Heart left ventricle (tissue), 16 donors: ENCODE results near the gene TRHDE. TPM values are rescaled to one million over a fixed set of nuclear protein-coding genes. Genes with fewer than 3 reads are reported as not detected.

Experiments used
- ATAC-seq, 4 donors: fragments of 200-7000 bp; cut with Tn5 transposase; one replicate each; pipeline ENCODE4 v1.9.1; 2020 to 2022; ENCODE audit warnings: moderate library complexity in 4 of 4, mild to moderate bottlenecking in 3 of 4, moderate number of reproducible peaks in 1 of 4
- DNase-seq, 5 donors: peaks; one replicate each; pipeline ENCODE4 v3.0.0-alpha.2; 2020
- H3K27ac ChIP-seq, 12 donors: fragments of 200-600 bp; sonication (generic) in 4 of 12; one replicate each; pipeline versions ENCODE4 v1.5.0 to v1.8.0; 2016 to 2022; ENCODE audit warnings: mild to moderate bottlenecking in 2 of 12
- H3K27me3 ChIP-seq, 9 donors: fragments of 200-600 bp; sonication (generic) in 2 of 9; one replicate each; pipeline versions ENCODE4 v1.5.1 to v1.8.0; 2016 to 2022; ENCODE audit warnings: mild to moderate bottlenecking in 3 of 9
- H3K36me3 ChIP-seq, 9 donors: fragments of 200-600 bp; sonication (generic) in 2 of 9; one replicate each; pipeline versions ENCODE4 v1.5.0 to v1.8.0; 2018 to 2022; ENCODE audit warnings: mild to moderate bottlenecking in 2 of 9
- H3K4me1 ChIP-seq, 12 donors: fragments of 200-600 bp; sonication (generic) in 4 of 12; one replicate each; pipeline versions ENCODE4 v1.5.0 to v1.8.0; 2016 to 2022; ENCODE audit warnings: mild to moderate bottlenecking in 3 of 12
- H3K4me3 ChIP-seq, 12 donors: fragments of 200-600 bp; sonication (generic) in 4 of 12; one replicate each; pipeline versions ENCODE4 v1.5.0 to v1.8.0; 2017 to 2022; ENCODE audit warnings: mild to moderate bottlenecking in 9 of 12, moderate library complexity in 4 of 12
- H3K9me3 ChIP-seq, 12 donors: fragments of 200-600 bp; sonication (generic) in 4 of 12; one replicate each; pipeline versions ENCODE4 v1.5.0 to v1.8.0; 2016 to 2022; ENCODE audit warnings: mild to moderate bottlenecking in 1 of 12
- CTCF ChIP-seq, 12 donors: fragments of 200-600 bp; sonication (generic) in 4 of 12; IDR thresholded peaks; one replicate each; pipeline versions ENCODE4 v1.5.0 to v1.8.0; 2018 to 2022; ENCODE audit warnings: antibody characterized with exemption in 12 of 12, mild to moderate bottlenecking in 5 of 12
- POLR2A ChIP-seq, 2 donors: fragments of 450-650 bp; IDR thresholded peaks; one replicate each; pipeline ENCODE4 v1.6.1; 2017; ENCODE audit warnings: antibody characterized with exemption in 2 of 2, mild to moderate bottlenecking in 2 of 2, moderate library complexity in 2 of 2
- WGBS, 4 donors: extraction: QIAGEN DNeasy Blood & Tissue Kit in 2 of 4; methylation state at CpG; one replicate each; pipeline versions ENCODE4 v1.1.5 to v1.1.7; 2013 to 2018; 5-methylcytosine and 5-hydroxymethylcytosine counted together
- intact Hi-C, 10 donors: fragments of 100-400 bp; cut with DNase I; formaldehyde crosslinking; loops; one replicate each; pipeline versions ENCODE4 v1.11.1 to v1.14.2; 2022
- polyA plus RNA-seq, 2 donors: library from polyadenylated mRNA; stranded (reverse); fragments of 200-250 nt; gene quantifications; one replicate each; pipeline ENCODE4 v1.2.3, GENCODE V29; 2013
- total RNA-seq, 9 donors: library from RNA; depleted of rRNA in 2 of 9; stranded (reverse); fragments of >200 nt in 2 of 9; fragmentation: NEBNext Ultra II Directional in 3 of 9; extraction: Animal tissue kit (Norgen Biotek cat#: 25700) in 3 of 9; gene quantifications; one replicate each; pipeline versions ENCODE4 v1.1.0 to v1.2.4, GENCODE V29; 2016 to 2023
- donor health status: ischemic (EF 13 %, LVEDD 7.1; RV severe dilation, severe dysfunction).
- donor health status: healthy with polysubstance abuse.
- donor health status: DM: no; HTN: yes; CAD: no.
- donor health status: DM: no; HTN: no; CAD: no.
- donor health status: ischemic (EF 25% LVEDD 6.9; RV normal size, moderate dysfunction).
- donor health status: ischemic (EF 25% LVEDD 5.7; RV mildly dilated, moderate dysfunction).
- donor health status: healthy.
- donor health status: DM: yes; HTN: yes; CAD: no.
- donor health status: ischemic (EF 35%, LVEDD 5.7; RV mildly dilated, moderate dysfunction).
- donor health status: nonischemic (EF 11% LVEDD 7.7; RV severe dilation, severe dysfunction).
- donor health status: DM: yes; HTN: yes; CAD: no.
- donor health status: PGD.
- donor health status: ischemic (EF 29% LVEDD 5.4; RV normal size, mild dysfunction).
- donor health status: nonischemic (EF 23%, LVEDD 6.1; RV moderate dilation, normal function).

TRHDE gene
- total and polyA plus RNA-seq, 11 donors: 0.01 to 3.1 (median 0.28) TPM; not detected in 1

GRCh38 chr12:72230589-72230988 lies 41.6 kb upstream of the TRHDE start:
- no peak for DNase-seq
- Histone ChIP-seq H3K9me3 (no peaks in the 10 kb centered on the region), H3K36me3 (no peaks in the 10 kb centered on the region), H3K27ac (no peak overlapping the region), H3K4me3 (no peak overlapping the region), H3K4me1 (no peaks in the 10 kb centered on the region), H3K27me3 (no peaks in the 10 kb centered on the region)
- no peak for TF ChIP-seq CTCF (IDR thresholded peaks at IDR 0.05)
- no peak for TF ChIP-seq POLR2A (IDR thresholded peaks at IDR 0.05)
- no peak for ATAC-seq
- WGBS, 4 donors: 32 to 48% (median 37%) methylated on average over 4 of the region's 4 CpGs
- intact Hi-C loops: no loop called here

GRCh38 chr12:72234886-72235285 lies 37.3 kb upstream of the TRHDE start:
- TF ChIP-seq POLR2A (IDR thresholded peaks at IDR 0.05): no peak
- no peak for TF ChIP-seq CTCF (IDR thresholded peaks at IDR 0.05)
- Histone ChIP-seq H3K36me3 (no peaks in the 10 kb centered on the region), H3K4me1 (no peaks in the 10 kb centered on the region), H3K4me3 (no peak overlapping the region), H3K9me3 (peaks cover 0 to 3% (median 0%) of the 10 kb centered on the region in 12 donors), H3K27ac (no peak overlapping the region), H3K27me3 (no peaks in the 10 kb centered on the region)
- no peak for ATAC-seq
- DNase-seq: no peak
- WGBS, 4 donors: 67 to 74% (median 72%) methylated on average over 2 of the region's 2 CpGs
- intact Hi-C loops: no loop called here

- H3K27ac ChIP-seq: no peak overlapping the region
- intact Hi-C loops: no loop called here
- ATAC-seq (no peak), DNase-seq (no peak)
- peaks cover 0 to 3% (median 0%) of the 10 kb centered on the region in 12 donors for H3K9me3 ChIP-seq
- H3K4me1 ChIP-seq: no peaks in the 10 kb centered on the region
- no peaks in the 10 kb centered on the region for H3K27me3 ChIP-seq
- no peak overlapping the region for H3K4me3 ChIP-seq
- WGBS, 4 donors: 55 to 77% (median 65%) methylated on average over 1 of the region's 1 CpG
- H3K36me3 ChIP-seq: no peaks in the 10 kb centered on the region
- no peak for TF ChIP-seq CTCF (IDR thresholded peaks at IDR 0.05)
- TF ChIP-seq POLR2A (IDR thresholded peaks at IDR 0.05): no peak
Measured at GRCh38 chr12:72236071-72236705, 36.0 kb upstream of the TRHDE start.

GRCh38 chr12:72241552-72241951 lies 30.6 kb upstream of the TRHDE start:
- H3K27me3 ChIP-seq: no peaks in the 10 kb centered on the region
- WGBS, 4 donors: 78 to 80% (median 79%) methylated on average over 3 of the region's 3 CpGs
- H3K4me3 ChIP-seq: no peak overlapping the region
- no peak for ATAC-seq
- H3K4me1 ChIP-seq: no peaks in the 10 kb centered on the region
- no peak for DNase-seq
- intact Hi-C loops: no loop called here
- peaks cover 0 to 3% (median 0%) of the 10 kb centered on the region in 12 donors for H3K9me3 ChIP-seq
- no peaks in the 10 kb centered on the region for H3K36me3 ChIP-seq
- H3K27ac ChIP-seq: no peak overlapping the region
- TF ChIP-seq CTCF (IDR thresholded peaks at IDR 0.05) (no peak), POLR2A (IDR thresholded peaks at IDR 0.05) (no peak)
